HG03457 (cell line): ENCODE measurements around the gene GP2.
"Not testable (repeated sequence)": the region's sequence is repeated elsewhere in the genome, so short reads cannot be mapped to it uniquely, and the experiment has no call there.

ENCODE experiments used
- ATAC-seq: cut with Tn5 transposase; IDR thresholded peaks from one replicate; pipeline ENCODE4 v1.9.1; 2021; ENCODE audit warnings: moderate number of reproducible peaks; ENCODE audit not compliant: unreplicated experiment

GP2 gene

GRCh38 chr16:20326321-20326720, 992 bp downstream of the GP2 start:
- ATAC-seq: no peak

- ATAC-seq: no peak
Observed at GRCh38 chr16:20325005-20325404, 2.3 kb downstream of the GP2 start.

GRCh38 chr16:20323591-20324117, 3.7 kb downstream of the GP2 start:
- no peak for ATAC-seq

GRCh38 chr16:20322696-20323095, 4.6 kb downstream of the GP2 start:
- ATAC-seq: no peak

- no peak for ATAC-seq
Observed at GRCh38 chr16:20321671-20322070, 5.6 kb downstream of the GP2 start.

DNA sequence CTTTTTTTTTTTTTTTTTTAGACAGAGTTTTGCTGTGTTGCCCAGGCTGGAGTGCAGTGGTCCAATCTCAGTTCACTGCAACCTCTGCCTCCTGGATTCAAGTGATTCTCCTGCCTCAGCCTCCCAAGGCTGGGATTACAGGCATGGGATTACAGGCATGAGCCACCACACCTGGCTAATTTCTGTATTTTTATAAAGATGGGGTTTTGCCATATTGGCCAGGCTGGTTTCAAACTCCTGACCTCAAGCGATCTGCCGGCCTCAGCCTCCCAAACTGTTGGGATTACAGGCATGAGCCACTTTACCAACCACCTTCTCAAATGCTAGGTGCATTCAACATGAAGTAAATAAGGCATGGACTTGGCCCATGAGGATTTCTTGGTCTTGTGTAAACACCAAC, 6.3 kb downstream of the GP2 start:
- not testable (repeated sequence) for ATAC-seq

DNA sequence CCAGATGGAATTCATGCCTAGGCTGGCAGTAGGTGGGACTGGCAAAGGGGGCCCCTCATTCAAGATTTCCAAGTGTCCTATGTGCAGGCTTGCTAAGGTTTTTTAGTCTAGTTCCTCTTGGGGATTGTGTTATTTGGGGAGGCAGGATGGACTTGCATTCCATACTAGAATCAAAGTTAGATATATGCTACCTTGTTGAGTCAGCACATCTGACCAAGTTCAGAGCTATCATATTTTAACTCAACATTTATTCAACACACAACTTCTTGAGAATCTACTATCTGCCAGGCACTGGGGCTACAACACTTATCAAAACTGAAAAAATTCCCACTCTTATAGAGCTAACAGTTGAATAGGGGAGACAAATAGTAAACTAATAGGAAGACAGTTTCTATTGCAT, 6.7 kb downstream of the GP2 start:
- no peak for ATAC-seq

- ATAC-seq: no peak
Observed at GRCh38 chr16:20320178-20320577, 7.1 kb downstream of the GP2 start.

DNA sequence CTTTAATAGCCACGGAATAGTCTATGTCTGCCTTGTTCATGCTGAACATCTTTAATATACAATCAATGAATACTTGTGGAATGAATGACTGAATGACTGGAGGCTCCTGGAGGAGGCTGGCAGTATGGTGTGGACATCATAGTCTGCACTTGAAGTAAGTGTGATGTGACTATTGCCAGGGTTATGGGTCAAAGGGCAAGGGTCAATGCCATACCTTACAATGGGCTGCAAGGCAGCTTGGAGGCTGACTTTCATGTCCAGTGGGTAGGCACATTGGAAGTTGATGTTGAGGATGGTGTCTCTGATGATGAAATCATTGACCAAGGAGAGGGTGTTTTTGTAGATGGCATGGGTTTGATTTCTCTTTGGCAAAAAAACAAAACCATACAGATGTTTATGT, 7.9 kb downstream of the GP2 start:
- no peak for ATAC-seq

GRCh38 chr16:20318437-20318836, 8.9 kb downstream of the GP2 start:
- ATAC-seq: no peak

DNA sequence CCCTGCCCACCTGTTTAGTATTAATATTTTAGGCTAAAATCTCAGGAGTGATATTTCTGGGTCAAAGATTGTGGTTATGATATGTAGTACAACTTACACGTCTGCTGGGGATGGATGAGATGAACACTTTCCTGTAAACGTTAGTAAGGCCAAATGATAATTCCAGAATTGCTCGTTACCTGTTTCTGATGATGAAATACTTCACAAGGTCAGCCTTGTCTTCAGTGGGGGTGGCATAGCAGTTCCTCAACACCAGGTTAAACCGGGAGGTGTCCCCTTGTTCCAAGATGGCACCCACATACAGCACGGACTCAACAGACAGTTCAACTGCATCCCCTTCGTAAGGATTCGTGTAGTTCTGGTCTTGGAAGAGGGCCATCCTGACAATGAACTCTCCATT, 9.3 kb downstream of the GP2 start:
- ATAC-seq: no peak

- no peak for ATAC-seq
Observed at GRCh38 chr16:20317117-20317516, 10.2 kb downstream of the GP2 start.

DNA sequence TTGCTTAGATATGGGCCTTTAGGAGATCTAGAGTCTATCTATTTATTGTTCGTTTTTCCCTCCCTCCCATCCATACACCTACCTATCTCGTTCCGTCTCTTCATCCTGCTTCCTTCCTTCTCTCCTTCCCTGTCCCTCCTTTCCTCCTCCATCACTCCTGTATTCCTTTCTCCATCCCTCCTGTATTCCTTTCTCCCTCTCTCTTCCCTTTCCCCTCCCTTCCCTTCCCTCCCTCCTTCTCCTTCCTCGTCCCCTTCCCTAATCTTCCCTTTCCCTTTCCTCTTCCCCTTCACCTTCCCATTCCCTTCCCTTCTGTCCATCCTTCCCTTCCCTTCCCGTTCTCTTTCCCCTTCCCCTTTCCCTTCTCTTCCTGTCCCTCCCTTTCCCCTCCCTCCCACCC, 10.6 kb downstream of the GP2 start:
- no peak for ATAC-seq

- ATAC-seq: no peak
Observed at GRCh38 chr16:20315764-20316163, 11.5 kb downstream of the GP2 start.

DNA sequence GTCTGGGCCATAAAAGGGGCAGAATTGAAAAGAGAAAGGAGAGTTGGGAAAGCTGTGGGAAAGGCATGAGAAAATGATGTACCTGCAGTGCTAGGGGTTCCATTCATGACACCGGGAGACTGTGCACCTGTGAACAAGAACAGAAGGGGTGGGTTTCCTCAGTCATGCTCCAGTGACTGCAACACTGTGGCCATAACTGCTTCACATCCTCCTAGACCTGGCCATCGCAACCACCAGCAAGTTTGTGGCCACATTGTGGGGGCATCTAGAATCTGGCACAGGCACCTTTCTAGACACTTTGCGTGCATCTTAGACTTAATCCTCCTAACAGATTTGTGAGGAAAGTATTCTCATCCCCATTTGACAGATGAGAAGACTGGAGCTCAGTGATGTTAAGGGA, 12.7 kb downstream of the GP2 start:
- no peak for ATAC-seq

- no peak for ATAC-seq
Observed at GRCh38 chr16:20313741-20314140, 13.6 kb downstream of the GP2 start.

GRCh38 chr16:20312536-20313095, 14.7 kb downstream of the GP2 start:
- ATAC-seq: not testable (repeated sequence)

DNA sequence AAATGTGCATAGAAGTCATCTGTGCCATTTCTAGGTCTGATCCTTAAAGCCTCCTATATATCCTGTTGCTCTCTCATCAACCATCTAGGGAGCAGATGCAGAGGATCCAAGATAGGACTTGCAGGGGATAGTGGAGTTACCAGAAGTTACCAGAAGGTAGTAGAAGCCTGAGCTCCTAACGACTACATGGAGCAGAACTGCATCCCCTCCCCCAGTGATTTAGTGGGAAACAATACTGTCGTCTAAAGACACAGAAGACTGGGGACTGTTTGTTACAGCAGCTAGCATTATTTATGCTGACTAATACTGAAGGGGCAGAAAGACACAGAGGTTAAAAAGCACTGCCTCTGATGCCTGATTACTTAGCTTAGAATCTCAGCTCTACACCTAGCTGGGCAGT, 15.8 kb downstream of the GP2 start:
- no peak for ATAC-seq

DNA sequence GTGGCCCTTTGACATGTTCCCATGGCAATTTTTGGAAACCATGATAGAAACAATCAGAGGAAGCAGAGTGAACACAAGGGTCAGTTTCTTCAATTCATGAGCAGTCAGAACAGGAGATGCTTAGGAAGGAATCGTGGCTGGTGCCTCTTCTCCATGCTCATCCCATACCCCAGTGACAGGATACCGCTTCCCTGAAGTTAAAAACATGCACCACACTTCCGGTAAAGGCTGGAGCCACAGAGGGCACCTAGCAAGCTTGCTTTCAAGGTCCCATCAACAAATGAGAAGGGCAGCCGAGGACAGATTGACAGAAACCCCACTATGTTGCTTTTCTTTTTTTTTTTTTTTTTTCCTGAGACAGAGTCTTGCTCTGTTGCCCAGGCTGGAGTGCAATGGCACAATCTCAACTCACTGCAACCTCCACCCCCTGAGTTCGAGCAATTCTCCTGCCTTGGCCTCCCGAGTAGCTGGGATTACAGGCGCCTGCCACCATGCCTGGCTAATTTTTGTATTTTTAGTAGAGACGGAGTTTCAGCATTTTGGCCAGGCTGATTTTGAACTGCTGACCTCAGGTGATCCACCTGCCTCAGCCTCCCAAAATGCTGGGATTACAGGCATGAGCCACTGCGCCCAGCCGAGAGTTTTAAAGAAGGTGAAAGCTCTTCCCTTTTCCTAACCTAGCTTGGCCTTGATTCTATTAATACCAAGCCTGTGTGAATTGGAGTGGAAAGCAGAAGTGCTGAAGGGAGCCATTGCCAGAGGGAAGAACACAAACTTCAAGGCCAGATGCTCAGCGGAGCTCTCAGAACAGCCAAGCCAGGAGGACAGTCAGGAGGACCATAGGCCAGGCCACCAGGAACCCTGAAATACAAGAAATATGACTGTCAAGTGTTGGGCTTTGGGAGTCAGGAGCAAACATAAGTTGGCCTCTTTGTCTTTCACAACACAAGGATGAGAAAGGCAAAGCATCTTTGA, 16.6 kb downstream of the GP2 start:
- ATAC-seq: no peak

DNA sequence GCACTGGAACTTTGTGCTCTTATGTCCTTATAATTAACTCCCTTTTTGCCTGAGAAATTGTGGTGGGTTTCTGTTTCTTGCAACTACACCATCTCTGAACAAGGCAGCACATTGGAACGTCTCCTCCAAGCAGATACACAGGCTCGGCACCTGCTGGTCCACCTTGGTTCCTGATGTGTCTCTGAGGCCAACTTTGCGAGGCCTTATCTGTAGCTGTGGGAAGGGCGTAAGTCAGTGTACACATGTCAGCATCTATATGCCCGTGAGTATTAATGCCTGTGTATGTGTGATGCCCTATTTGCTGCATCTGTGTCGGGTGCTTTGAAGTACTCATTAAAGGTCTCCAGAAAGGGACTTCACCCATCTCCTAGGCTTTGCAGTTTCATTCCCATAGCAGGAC, 17.5 kb downstream of the GP2 start:
- ATAC-seq: no peak

- ATAC-seq: no peak
Observed at GRCh38 chr16:20308801-20309590, 18.3 kb downstream of the GP2 start.
